Spinal cord (tissue), 10 donors: Measurements from ENCODE around the gene PRR4. TPM values are rescaled to one million over a fixed set of nuclear protein-coding genes. Genes with fewer than 3 reads are reported as not detected.

Experiments used
- DNase-seq, 6 donors: peaks; one replicate each; pipeline versions ENCODE4 v3.0.0 to v3.0.0-alpha.2; 2013 to 2015; ENCODE audit warnings: low spot score in 6 of 6, low read depth in 4 of 6
- H3K27ac ChIP-seq: one replicate; pipeline ENCODE4 v1.5.1; 2013; ENCODE audit warnings: low read depth, low read length, control low read depth
- H3K27me3 ChIP-seq: one replicate; pipeline ENCODE4 v1.6.1; 2013; ENCODE audit warnings: low read length; ENCODE audit not compliant: control insufficient read depth, insufficient read depth
- H3K36me3 ChIP-seq: one replicate; pipeline ENCODE4 v1.6.1; 2013; ENCODE audit warnings: low read length; ENCODE audit not compliant: control insufficient read depth, insufficient read depth
- H3K4me1 ChIP-seq: one replicate; pipeline ENCODE4 v1.6.1; 2013; ENCODE audit warnings: low read length; ENCODE audit not compliant: control insufficient read depth, insufficient read depth
- H3K4me3 ChIP-seq: one replicate; pipeline ENCODE4 v1.5.1; 2013; ENCODE audit warnings: low read depth, low read length, control low read depth
- H3K9me3 ChIP-seq: one replicate; pipeline ENCODE4 v1.6.1; 2013; ENCODE audit warnings: low read length; ENCODE audit not compliant: control insufficient read depth, insufficient read depth
- WGBS: methylation state at CpG from one replicate; pipeline ENCODE4 v1.1.5; 2013; ENCODE audit warnings: missing lambda C conversion rate; ENCODE audit not compliant: insufficient coverage; 5-methylcytosine and 5-hydroxymethylcytosine counted together
- polyA plus RNA-seq, 2 donors: library from polyadenylated mRNA; unstranded; fragments of 120-200 nt; gene quantifications; one replicate each; pipeline ENCODE4 v1.2.1, GENCODE V29; 2013; ENCODE audit not compliant: insufficient read length in 2 of 2
- total RNA-seq, 2 donors: library from RNA; depleted of rRNA in 1 of 2; stranded (reverse); fragments of 120-200 nt in 1 of 2; fragments of >200 nt in 1 of 2; gene quantifications; one replicate each; pipeline versions ENCODE4 v1.2.3 to v1.2.4, GENCODE V29; 2013 to 2014
- donor health status: healthy.

The PRR4 gene
- total and polyA plus RNA-seq, 4 donors, result 3.5 to 12.5 (median 11.3) TPM

DNA sequence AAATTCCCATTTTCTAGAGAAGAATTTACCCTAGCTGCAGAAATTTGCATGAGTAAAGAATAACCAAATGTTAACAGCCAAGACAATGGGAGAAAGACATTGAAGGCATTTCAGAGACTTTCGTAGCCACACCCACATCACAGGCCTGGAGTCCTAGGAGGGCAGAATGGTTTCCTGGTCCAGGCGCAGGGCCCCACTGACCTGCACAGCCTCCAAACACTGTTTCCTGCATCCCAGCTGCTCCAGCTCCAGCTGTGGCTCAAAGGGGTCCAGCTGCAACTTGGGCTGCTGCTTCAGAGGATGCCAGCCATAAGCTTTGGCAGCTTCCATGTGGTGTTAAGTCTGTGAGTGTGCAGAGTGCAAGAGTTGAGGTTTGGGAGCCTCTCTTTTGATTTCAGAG lies 6.5 kb upstream of the PRR4 start:
- H3K27ac ChIP-seq, result no peak overlapping the region
- WGBS, result 90% methylated on average over 2 of the region's 2 CpGs
- H3K27me3 ChIP-seq, result no peaks in the 10 kb centered on the region
- DNase-seq, result no peak
- H3K36me3 ChIP-seq, result peaks cover 5% of the 10 kb centered on the region
- H3K4me3 ChIP-seq, result no peak overlapping the region
- H3K4me1 ChIP-seq, result no peaks in the 10 kb centered on the region
- peaks cover 9% of the 10 kb centered on the region for H3K9me3 ChIP-seq

DNA sequence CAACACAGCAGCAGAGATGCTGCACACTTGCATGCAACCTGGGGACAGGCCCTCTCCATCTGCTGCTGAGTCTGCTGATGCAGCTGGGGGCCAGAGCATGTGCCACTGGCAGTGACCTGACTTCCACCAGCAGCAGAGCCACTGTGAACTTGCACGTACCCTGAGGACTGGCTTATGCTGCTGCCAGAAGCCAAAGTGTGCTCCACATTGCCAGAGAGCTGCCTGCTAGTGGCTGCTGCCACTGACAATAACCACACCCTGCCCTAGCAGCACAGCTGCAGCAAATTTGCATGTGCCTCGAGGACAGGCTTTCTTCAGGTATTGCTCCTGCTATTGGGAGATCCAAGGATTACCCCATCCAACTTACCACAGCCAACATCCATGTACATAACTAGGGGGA lies 4.5 kb upstream of the PRR4 start:
- H3K27ac ChIP-seq, result no peak overlapping the region
- H3K4me1 ChIP-seq, result no peaks in the 10 kb centered on the region
- no peaks in the 10 kb centered on the region for H3K27me3 ChIP-seq
- H3K9me3 ChIP-seq, result peaks cover 9% of the 10 kb centered on the region
- no peak for DNase-seq
- WGBS, result 92% methylated on average over 2 of the region's 2 CpGs
- H3K4me3 ChIP-seq, result no peak overlapping the region
- peaks cover 5% of the 10 kb centered on the region for H3K36me3 ChIP-seq

DNA sequence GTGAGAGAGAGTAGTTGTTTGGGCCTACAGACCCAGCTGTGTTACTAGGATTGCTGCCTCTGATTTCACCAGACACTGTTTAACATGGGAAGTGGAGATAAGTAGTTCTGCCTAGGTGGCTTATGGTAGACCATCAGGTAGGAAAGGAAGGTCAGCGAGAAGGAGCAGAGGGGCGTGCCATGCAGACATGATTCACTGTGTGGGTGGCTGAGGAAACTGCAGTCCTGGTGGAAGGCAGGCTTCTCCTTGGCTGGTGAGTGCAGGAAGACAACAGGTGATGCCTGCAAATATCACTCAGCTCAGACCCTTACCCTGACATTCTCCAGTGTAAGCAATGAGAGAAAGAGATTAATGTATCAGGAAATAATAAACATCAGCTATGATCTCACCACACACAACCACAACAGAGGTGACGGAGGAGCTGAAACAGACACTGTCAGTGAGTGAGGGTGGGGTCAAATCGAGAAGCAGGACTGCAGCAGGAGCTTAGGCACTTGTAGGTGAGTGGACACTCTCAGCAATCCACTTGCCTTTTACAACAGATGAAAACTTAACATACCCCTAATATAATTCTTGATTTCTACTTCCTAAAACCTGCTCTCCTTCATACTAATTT lies 2.1 kb upstream of the PRR4 start:
- H3K4me3 ChIP-seq, result no peak overlapping the region
- peaks cover 4% of the 10 kb centered on the region for H3K9me3 ChIP-seq
- H3K4me1 ChIP-seq, result no peaks in the 10 kb centered on the region
- DNase-seq, result no peak
- H3K36me3 ChIP-seq, result peaks cover 7% of the 10 kb centered on the region
- 96% methylated on average over 2 of the region's 4 CpGs for whole genome bisulfite sequencing
- H3K27ac ChIP-seq, result no peak overlapping the region
- H3K27me3 ChIP-seq, result no peaks in the 10 kb centered on the region

DNA sequence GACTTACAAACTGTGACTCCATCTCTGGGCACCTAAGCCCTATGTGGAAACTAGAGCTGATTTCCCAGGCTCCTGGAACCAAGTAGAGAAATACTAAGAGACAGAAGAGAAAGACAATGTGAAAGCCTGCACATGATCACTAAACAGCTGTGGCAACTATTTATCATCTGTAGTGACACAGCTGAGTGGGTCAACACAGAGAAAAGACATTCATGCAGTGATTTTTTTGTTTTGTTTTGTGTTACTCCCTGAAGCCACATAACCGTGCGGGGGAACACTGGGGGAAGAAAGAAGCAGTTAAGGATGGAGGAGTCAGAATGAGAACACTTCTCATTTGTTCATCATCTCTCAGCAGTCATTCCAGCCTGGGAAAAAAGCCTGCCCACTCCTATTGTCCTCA lies 1.5 kb downstream of the PRR4 start:
- WGBS, result no CpG with 5 or more reads among the region's 2 CpGs
- peaks cover 2% of the 10 kb centered on the region for H3K36me3 ChIP-seq
- H3K4me1 ChIP-seq, result no peaks in the 10 kb centered on the region
- H3K4me3 ChIP-seq, result no peak overlapping the region
- no peak overlapping the region for H3K27ac ChIP-seq
- no peaks in the 10 kb centered on the region for H3K9me3 ChIP-seq
- no peak for DNase-seq
- H3K27me3 ChIP-seq, result no peaks in the 10 kb centered on the region

DNA sequence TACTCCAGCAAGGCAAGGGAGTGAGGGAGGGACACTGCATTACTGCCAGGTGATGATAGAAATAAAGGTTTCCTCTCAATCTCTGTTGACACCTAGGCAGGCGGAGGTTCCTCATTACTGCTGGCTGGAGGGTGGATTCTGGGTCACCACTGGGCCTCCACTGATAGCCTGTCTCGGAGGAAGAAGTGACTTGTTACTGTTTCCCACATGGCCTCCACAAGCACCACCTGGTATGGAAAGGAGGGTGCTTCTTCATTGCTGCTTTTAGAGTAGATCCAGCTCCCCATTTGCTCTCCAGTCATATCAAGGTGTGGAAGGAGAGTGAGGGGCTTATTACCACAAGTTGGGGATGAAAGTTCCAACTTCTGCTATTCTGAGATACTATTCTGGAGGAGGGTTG lies 6.4 kb downstream of the PRR4 start:
- H3K4me1 ChIP-seq, result no peaks in the 10 kb centered on the region
- no peak overlapping the region for H3K27ac ChIP-seq
- no peaks in the 10 kb centered on the region for H3K27me3 ChIP-seq
- no peak overlapping the region for H3K4me3 ChIP-seq
- DNase-seq, result no peak
- H3K9me3 ChIP-seq, result no peaks in the 10 kb centered on the region
- WGBS, result 93% methylated on average over 2 of the region's 2 CpGs
- H3K36me3 ChIP-seq, result peaks cover 2% of the 10 kb centered on the region

DNA sequence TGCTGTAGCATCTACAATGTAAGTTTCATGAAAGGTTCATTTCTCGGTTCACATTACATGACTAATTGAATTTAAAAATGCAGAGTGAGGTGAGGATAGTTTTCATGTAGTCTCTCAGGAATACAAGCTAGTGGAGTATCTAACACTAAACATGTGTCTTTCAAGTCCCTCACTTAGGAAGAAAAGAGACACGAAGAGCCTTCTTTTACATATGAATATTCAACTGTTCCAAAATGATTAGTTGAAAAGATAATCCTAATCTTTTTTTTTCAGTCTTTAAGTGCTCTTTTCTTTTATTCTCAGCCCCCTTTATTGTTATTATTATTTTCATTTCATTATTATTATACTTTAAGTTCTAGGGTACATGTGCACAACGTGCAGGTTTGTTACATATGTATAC lies 10.8 kb downstream of the PRR4 start:
- no peak overlapping the region for H3K4me3 ChIP-seq
- no peak overlapping the region for H3K27ac ChIP-seq
- WGBS, result no CpG with 5 or more reads among the region's 3 CpGs
- no peaks in the 10 kb centered on the region for H3K36me3 ChIP-seq
- no peaks in the 10 kb centered on the region for H3K27me3 ChIP-seq
- DNase-seq, result no peak
- H3K4me1 ChIP-seq, result no peaks in the 10 kb centered on the region
- no peaks in the 10 kb centered on the region for H3K9me3 ChIP-seq

DNA sequence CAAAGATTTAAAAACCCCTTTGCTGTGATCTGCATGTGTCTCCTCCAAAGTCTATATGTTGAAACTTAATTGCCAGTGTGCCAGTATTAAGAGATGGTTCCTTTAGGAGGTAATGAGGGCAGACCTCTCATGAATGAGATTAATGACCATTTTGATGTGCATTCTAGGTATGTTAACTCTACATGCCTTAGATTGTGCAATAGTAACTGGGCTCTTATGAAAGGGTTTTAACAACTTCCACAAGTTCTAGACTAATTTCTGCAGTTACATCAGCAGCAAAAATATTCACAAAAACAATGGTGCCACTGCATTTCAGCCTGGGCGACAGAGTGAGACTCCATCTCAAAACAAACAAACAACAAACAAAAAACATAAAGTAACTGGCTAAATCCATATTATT lies 19.3 kb downstream of the PRR4 start:
- Histone ChIP-seq H3K9me3 (no peaks in the 10 kb centered on the region), H3K27me3 (no peaks in the 10 kb centered on the region), H3K4me3 (no peak overlapping the region), H3K27ac (no peak overlapping the region), H3K36me3 (no peaks in the 10 kb centered on the region), H3K4me1 (no peaks in the 10 kb centered on the region)
- no CpG with 5 or more reads among the region's 1 CpG for WGBS
- DNase-seq, result no peak

DNA sequence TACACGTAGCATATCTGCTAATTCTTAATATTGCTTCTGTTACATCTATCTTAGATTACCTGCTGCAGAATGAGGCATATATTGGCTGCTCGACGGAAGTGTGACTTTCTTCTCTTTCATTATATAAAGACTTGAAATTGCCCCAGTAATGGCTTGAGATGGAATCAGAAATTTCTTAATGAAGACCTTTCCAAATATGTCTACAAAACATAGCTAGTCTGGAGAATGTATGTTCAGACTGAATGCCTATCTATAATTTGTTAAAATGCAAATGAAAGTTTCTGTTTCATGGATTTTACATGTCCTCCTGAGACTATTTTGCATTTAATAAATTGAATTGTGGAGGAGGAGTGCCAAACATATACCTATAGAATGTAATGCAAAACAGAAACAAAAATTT lies 23.0 kb downstream of the PRR4 start, which contains the start of gene TAS2R10:
Gene TAS2R10, minus strand, starts transcription at position 101 of the 400 bp plus-strand sequence. Its CDS starts 89 bp downstream, at position 12.
- no CpG with 5 or more reads among the region's 3 CpGs for whole genome bisulfite sequencing
- H3K9me3 ChIP-seq, result no peaks in the 10 kb centered on the region
- no peaks in the 10 kb centered on the region for H3K4me1 ChIP-seq
- H3K4me3 ChIP-seq, result no peak within 1 kb of the TSS
- H3K27me3 ChIP-seq, result no peaks in the 10 kb centered on the region
- no peaks in the 10 kb centered on the region for H3K36me3 ChIP-seq
- H3K27ac ChIP-seq, result no peak within 1 kb of the TSS
- DNase-seq, result no peak

DNA sequence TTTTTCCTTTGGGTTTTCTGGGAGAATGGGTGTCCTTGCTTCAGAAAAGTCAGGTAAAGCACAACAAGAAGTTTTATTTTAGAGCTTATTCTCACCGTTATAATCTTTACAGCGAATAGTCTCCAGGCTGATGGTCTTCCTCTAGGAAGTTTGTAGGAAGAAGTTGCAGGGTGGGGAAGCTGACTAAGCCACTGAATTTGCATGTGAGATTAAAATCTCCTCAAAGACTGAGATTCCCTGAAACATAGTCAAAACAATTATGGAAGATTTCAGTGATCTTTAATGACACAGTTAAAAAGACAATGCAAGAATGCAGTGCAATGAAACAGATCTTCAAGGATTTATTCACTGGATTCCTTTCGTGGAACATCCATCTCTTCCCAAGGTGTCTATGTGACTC lies 24.3 kb downstream of the PRR4 start:
- 94% methylated on average over 3 of the region's 3 CpGs for whole genome bisulfite sequencing
- no peaks in the 10 kb centered on the region for H3K9me3 ChIP-seq
- no peak overlapping the region for H3K27ac ChIP-seq
- no peak overlapping the region for H3K4me3 ChIP-seq
- no peak for DNase-seq
- no peaks in the 10 kb centered on the region for H3K27me3 ChIP-seq
- H3K4me1 ChIP-seq, result no peaks in the 10 kb centered on the region
- H3K36me3 ChIP-seq, result no peaks in the 10 kb centered on the region

DNA sequence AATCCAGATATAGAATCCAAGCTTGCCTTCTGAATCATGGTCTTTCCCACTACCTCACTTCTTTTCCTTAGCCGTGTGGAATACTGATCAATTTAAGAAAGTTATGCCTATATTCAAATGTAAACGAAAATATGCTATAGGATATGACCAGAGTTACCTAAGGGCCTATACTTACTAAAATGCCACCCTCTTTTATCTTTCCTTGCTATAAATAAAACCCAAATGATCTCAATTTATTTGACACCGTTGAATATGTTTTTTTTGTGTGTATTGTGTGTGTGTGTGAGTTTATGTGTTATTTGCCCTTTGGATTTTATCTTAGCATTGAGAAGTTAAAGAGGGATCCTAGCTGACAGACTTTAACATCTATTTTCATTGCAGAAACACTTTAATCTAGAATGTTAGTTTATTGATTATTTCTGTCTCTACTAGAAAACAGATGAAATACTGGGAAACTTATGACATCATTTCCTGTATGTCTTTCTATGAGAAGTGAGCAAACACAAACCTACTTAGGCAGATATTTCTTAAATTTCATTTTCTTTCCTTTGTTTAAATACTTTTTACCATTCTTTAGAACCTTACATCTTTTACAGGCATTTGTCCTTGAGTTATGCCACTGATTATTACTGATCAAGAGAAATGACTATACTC lies 37.3 kb downstream of the PRR4 start:
- H3K36me3 ChIP-seq, result no peaks in the 10 kb centered on the region
- H3K9me3 ChIP-seq, result no peaks in the 10 kb centered on the region
- no peak overlapping the region for H3K27ac ChIP-seq
- no peak for DNase-seq
- H3K4me3 ChIP-seq, result no peak overlapping the region
- WGBS, result no CpG with 5 or more reads among the region's 3 CpGs
- no peaks in the 10 kb centered on the region for H3K4me1 ChIP-seq
- H3K27me3 ChIP-seq, result no peaks in the 10 kb centered on the region
